GM21723 (cell line): ENCODE results near the gene SLC2A4RG.
"Not testable (repeated sequence)": the region's sequence is repeated elsewhere in the genome, so short reads cannot be mapped to it uniquely, and the experiment has no call there.

Experiments
- ATAC-seq: cut with Tn5 transposase; IDR thresholded peaks from one replicate; pipeline ENCODE4 v1.9.1; 2021; ENCODE audit warnings: mild to moderate bottlenecking, moderate library complexity; ENCODE audit not compliant: unreplicated experiment

Gene SLC2A4RG

GRCh38 chr20:63709149-63709527, 30.4 kb upstream of the SLC2A4RG start:
- no peak for ATAC-seq

- no peak for ATAC-seq
Observed at GRCh38 chr20:63711085-63711645, 28.4 kb upstream of the SLC2A4RG start.

GRCh38 chr20:63712191-63712590, 27.4 kb upstream of the SLC2A4RG start:
- ATAC-seq, result no peak

- ATAC-seq, result no peak
Observed at GRCh38 chr20:63714858-63715257, 24.7 kb upstream of the SLC2A4RG start.

GRCh38 chr20:63718996-63719395, 20.6 kb upstream of the SLC2A4RG start:
- ATAC-seq, result no peak

GRCh38 chr20:63722967-63723622, 16.5 kb upstream of the SLC2A4RG start:
- not testable (repeated sequence) for ATAC-seq

- ATAC-seq, result not testable (repeated sequence)
Observed at GRCh38 chr20:63730189-63730733, 9.3 kb upstream of the SLC2A4RG start.

GRCh38 chr20:63731410-63731809, 8.2 kb upstream of the SLC2A4RG start:
- ATAC-seq, result no peak

- ATAC-seq, result no peak
Observed at GRCh38 chr20:63732118-63733095, 7.2 kb upstream of the SLC2A4RG start.

GRCh38 chr20:63733117-63733516, 6.5 kb upstream of the SLC2A4RG start:
- ATAC-seq, result no peak

- no peak for ATAC-seq
Observed at GRCh38 chr20:63733579-63734081, 5.9 kb upstream of the SLC2A4RG start.

GRCh38 chr20:63734111-63734945, 5.2 kb upstream of the SLC2A4RG start:
- ATAC-seq, result no peak

- ATAC-seq, result no peak
Observed at GRCh38 chr20:63734946-63735858, 4.4 kb upstream of the SLC2A4RG start.

GRCh38 chr20:63735859-63736718, 3.5 kb upstream of the SLC2A4RG start, which contains the start of gene LIME1:
TSS of gene LIME1 (plus strand) at chr20:63736664. CDS start at chr20:63737550, 886 bp downstream.
- peak; percentile 28 for ATAC-seq

- no peak for ATAC-seq
Observed at GRCh38 chr20:63736893-63737694, 2.5 kb upstream of the SLC2A4RG start.

- ATAC-seq, result no peak
Observed at GRCh38 chr20:63737695-63737944, 2.0 kb upstream of the SLC2A4RG start.

GRCh38 chr20:63737945-63738686, 1.5 kb upstream of the SLC2A4RG start:
- no peak for ATAC-seq
